Hepatocyte (in vitro differentiated cells): ENCODE measurements around the gene DAP.

Experiments
- CTCF ChIP-seq: fragments of 200-600 bp; sonication (generic); IDR thresholded peaks from 2 replicates; pipeline ENCODE4 v1.5.1; 2016; ENCODE audit warnings: antibody characterized with exemption, mild to moderate bottlenecking; ENCODE audit not compliant: poor library complexity
- EZH2 ChIP-seq: fragments of 200-600 bp; sonication (generic); IDR thresholded peaks from 2 replicates; pipeline ENCODE4 v1.6.1; 2016; ENCODE audit warnings: antibody characterized with exemption, mild to moderate bottlenecking, borderline replicate concordance
- EZH2phosphoT487 ChIP-seq: fragments of 200-600 bp; sonication (generic); IDR thresholded peaks from one replicate; pipeline ENCODE4 v1.6.1; 2018; ENCODE audit warnings: antibody characterized with exemption, mild to moderate bottlenecking, low read depth, moderate library complexity; ENCODE audit not compliant: unreplicated experiment, severe bottlenecking

- TF ChIP-seq CTCF: no peak
- TF ChIP-seq EZH2phosphoT487: no peak
- no peak for TF ChIP-seq EZH2
Measured at GRCh38 chr5:10682801-10683525, 78.1 kb downstream of the DAP start.
